SW 1271 (cell line): ENCODE results near the gene SLC47A2.
A peak's percentile ranks its signal among the peaks of the same experiment; 100 is the strongest.
"Not testable (repeated sequence)": the region's sequence is repeated elsewhere in the genome, so short reads cannot be mapped to it uniquely, and the experiment has no call there.

Source experiments
- DNase-seq, 2 experiments: peaks; one replicate each; lab custom pipeline; 2025; lab: John Stamatoyannopoulos, UW

SLC47A2 gene, protein sequence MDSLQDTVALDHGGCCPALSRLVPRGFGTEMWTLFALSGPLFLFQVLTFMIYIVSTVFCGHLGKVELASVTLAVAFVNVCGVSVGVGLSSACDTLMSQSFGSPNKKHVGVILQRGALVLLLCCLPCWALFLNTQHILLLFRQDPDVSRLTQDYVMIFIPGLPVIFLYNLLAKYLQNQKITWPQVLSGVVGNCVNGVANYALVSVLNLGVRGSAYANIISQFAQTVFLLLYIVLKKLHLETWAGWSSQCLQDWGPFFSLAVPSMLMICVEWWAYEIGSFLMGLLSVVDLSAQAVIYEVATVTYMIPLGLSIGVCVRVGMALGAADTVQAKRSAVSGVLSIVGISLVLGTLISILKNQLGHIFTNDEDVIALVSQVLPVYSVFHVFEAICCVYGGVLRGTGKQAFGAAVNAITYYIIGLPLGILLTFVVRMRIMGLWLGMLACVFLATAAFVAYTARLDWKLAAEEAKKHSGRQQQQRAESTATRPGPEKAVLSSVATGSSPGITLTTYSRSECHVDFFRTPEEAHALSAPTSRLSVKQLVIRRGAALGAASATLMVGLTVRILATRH

GRCh38 chr17:19716108-19717030 is at the start of gene SLC47A2:
SLC47A2 (minus strand) TSS chr17:19716584; CDS start chr17:19716555, 29 bp downstream.
- no peak for DNase-seq

- no peak for DNase-seq
Observed at GRCh38 chr17:19766016-19766415, 49.6 kb upstream of the SLC47A2 start.

DNA sequence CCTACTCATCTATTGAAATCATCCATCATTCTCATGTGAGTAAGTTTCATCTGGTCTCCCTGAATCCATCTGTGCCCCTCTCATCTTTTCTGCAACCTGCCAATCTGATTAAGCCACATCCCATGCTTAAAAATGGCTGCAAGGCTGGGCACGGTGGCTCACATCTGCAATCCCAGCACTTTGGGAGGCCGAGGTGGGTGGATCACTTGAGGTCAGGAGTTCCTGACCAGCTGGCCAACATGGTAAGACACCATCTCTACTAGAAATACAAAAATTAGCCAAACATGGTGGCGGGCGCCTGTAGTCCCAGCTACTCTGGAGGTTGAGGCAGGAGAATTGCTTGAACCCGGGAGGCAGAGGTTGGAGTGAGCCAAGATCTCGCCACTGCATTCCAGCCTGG is 47.6 kb upstream of the SLC47A2 start:
- DNase-seq, result not testable (repeated sequence)

DNA sequence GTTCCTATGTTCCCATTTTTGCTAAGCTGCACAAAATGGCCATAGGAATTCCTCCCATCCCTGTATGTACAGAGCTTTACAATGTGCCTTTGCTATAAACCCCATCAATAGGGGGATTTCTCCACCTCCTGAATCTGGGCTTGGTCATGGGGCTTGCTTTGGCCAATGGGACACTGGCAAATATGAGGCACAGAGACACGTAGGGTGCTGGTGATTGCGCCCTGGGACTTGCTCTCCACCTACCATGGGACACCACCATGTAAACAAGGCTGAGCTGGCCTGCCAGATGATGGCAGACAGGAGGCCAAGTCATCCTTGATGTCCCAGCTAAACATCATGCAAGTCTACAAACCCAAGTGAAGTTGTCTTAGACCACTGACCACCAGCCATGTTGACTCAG is 47.0 kb upstream of the SLC47A2 start:
- DNase-seq, result no peak

DNA sequence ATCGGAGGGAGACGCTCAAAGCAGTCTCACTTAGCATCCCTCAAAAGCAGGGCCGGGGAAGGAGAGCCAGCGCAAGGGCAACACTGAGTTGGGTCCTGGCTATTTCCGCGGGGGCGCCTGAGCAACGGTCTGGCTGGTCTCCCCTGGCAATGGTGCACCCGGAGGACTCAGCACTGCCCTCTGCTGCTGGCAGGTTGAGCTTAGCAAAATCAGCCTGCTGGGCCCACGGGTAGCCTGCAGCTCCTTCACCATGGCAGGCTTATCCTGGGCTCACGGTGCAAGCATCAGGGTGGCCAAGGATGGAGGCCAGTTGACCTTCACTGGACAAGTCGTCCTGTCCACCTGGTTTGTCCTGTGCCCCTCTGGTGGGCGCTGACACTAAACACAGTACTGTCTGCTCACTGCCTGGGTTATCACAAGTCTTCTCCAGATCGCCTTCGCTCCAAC is 46.2 kb upstream of the SLC47A2 start:
- peak; percentile 31 to 73 for DNase-seq

DNA sequence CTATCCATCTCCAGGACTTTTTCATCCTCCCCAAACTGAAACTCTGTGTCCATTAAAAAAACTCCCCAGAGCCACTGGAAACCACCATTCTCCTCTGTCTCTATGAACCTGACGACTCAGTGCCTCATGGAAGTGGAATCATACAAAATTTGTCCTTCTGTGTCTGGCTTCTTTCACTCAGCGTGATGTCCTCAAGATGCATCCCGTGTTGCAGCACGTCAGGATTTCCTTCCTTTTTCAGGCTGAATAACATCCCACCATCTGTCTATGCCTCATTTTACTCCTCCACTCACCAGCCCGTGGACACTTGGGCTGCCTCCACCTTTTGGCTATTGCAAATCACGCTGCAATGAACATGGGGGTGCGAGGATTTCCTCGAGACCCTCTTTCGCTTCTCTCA is 44.4 kb upstream of the SLC47A2 start:
- no peak for DNase-seq

DNA sequence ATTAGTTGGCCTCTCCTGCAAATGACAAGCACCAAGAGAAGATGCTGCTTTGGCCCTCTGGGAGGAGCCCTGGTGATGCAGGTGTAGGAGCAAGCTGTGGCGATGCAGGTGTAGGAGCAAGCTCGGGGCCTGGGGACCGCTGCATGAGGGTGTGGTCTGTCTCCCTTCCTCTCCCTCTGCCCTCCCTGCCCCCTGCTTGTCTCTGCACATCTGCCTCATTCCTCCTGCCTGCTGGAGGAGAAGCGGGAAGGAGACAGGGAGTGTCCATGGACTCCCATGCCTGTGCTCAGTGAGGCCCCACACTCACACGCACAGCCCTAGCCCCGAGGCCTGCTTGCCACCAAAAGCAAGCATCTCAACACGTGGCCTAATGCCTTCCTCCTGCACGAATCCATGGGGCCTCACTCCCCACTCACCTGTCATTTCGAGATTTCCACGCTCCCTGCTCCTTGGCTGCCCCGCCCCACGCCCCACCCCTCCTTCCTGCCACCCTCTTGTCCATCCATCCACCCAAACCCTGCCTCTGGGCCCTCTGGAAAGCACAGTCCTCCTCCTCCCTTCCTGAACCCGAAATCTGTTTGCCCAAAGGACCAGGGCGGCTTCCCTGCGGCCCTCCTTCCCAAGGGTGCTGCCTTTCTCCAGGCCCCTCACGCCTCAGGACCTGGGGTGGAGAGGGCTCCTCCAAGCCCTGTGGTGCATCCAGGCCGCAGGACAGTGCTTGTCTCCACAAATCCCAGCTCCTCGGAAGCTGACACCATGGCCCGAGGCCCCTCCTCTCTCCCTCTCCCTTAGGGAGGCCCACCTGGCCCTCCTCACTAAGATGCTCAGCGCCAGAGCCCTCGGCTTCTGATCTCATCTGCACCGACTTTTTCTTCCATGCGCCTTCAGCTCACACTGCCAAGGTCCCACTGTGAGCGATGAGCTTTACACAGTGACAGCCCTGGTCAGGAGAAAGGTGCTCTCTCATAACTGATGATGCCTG is 43.5 kb upstream of the SLC47A2 start:
- DNase-seq, result no peak

- no peak for DNase-seq
Observed at GRCh38 chr17:19757536-19758180, 41.3 kb upstream of the SLC47A2 start.

DNA sequence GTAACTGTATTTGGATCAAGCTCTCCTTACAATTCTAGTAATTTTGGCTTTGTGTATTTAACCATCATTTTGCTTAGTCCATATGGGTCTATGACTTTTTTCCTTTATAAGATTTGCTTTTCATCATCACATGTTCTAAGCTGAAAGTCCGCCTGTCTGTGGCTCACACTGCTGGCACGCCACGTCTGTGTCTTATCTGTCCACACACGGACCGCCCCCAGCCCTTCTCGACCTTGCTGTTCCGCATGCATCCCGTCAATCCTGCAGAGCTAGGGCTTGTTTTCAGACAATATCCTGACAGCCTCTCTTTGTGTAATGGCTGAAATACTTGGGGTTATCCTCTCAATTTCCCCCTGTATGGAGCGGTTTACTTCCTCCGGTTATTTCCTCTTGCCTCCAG is 40.2 kb upstream of the SLC47A2 start:
- DNase-seq, result no peak

GRCh38 chr17:19755821-19756510 is 39.6 kb upstream of the SLC47A2 start:
- no peak for DNase-seq

GRCh38 chr17:19755392-19755791 is 39.0 kb upstream of the SLC47A2 start:
- DNase-seq, result no peak

- DNase-seq, result peak; percentile 46 to 82
Observed at GRCh38 chr17:19753661-19754463, 37.5 kb upstream of the SLC47A2 start.

DNA sequence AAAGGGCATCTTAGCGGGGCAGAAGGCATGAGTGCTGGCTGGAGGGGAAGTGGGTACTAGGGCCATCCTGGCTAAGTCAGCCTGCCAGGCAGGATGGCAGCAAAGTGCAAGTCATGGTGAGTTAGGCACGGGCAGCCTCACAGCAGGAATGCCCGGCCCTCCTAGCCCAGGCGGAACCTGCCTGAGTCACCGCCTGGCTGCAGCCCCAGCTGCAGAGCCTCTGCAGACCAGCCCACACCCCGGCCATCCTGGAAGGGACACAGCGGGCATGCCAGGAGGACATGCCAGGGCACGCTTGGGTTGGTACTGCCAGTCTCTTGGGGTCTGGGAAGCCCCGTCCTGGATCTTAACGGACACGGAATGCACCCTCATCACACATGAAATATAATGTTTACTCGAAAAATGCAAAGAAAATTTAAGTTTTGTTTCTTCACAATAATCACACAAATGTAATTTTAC is 36.7 kb upstream of the SLC47A2 start:
- DNase-seq, result peak; percentile 92 to 95

DNA sequence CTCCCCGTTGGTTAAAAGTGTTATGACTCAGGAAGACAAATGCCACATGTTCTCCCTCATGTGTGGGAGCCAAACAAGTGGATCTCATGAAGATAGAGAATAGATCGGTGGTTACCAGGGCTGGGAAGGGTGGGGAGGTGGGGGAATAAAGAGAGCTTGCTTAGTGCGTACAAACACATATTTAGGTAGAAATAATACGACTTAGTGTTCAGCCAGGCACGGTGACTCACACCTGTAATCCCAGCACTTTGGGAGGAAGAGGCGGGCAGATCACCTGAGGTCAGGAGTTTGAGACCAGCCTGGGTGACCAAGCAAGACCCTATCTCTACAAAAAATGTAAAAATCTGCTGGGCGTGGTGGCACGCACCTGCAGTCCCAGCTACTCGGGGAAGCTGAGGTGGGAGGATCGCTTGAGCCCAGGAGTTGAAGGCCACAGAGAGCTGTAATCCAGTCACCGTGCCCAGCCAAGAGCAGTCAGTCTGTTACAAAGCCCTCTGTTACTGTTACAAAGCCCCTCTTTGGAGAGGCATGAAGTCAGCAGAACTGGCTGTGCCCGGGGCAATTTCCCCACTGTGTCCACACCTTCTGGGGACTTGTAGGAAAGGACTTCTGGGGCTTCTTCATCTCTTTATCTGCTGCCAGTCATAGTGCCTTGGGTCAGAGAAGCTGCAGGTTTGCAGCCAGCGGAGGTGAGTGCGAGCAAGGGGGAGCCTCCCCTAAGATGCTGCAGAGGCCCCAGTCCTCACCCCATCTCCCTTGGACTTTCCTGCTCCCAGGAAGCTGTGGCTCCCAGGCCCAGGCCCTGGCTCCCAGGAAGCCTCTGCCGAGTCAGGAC is 36.0 kb upstream of the SLC47A2 start:
- no peak for DNase-seq

GRCh38 chr17:19750835-19751234 is 34.5 kb upstream of the SLC47A2 start:
- DNase-seq, result peak; percentile 38 to 51

DNA sequence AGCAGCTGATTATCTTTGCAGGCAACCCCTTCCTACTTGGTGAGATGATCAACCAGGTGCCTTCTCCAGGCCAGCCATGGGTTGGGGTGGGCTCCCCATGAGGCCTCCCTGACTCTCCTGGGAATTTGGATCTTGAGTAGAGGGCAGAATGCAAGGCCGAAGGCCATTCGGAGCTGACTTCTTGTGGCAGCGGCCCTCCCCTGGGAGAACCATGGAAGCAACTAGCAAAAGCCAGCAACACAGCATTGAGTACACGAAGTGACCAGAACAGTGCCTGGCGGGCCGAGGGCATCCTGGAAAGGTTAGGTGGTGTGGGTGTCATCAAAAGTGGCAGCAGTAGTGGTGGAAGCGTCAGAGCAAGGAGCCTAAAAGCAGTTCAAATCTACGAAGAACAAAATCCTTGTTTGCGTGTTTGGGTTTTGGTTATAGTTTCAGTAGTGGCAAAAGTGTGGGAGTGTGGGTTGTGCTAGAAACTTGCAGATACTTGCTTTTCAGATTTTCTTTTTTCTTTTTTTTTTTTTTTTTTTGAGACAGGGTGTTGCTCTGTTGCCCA is 33.7 kb upstream of the SLC47A2 start:
- no peak for DNase-seq

DNA sequence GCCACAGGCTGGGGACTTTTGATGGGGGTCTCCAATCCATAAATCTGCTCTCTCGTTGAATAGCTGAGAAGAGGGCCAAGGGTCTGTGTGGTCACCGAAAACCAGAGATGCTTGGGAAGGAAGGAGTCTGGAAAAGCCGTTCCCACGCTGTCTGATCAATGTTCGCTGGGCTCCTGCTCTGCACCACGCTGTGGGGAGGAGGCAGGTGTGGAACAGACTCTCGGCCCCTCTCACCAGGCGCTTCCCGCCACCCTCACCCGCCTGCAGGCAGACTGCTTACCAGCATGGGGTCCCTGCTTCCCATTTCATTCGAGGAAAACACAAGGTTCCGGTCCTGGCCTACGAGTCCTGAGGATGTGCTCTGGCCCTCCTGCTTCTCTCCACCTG is 32.4 kb upstream of the SLC47A2 start:
- no peak for DNase-seq
